Stimulated activated CD4-positive, alpha-beta T cell treated with anti-CD3 and anti-CD28 coated beads, TNF-alpha, amount 100 ng/mL, for 48 hours (primary cell): ENCODE data around the gene CGRRF1.

ENCODE experiments used
- DNase-seq, 3 donors: peaks; one replicate each; pipeline ENCODE4 v3.0.0-alpha.2; 2020; ENCODE audit warnings: low read depth in 3 of 3

Gene CGRRF1

DNA sequence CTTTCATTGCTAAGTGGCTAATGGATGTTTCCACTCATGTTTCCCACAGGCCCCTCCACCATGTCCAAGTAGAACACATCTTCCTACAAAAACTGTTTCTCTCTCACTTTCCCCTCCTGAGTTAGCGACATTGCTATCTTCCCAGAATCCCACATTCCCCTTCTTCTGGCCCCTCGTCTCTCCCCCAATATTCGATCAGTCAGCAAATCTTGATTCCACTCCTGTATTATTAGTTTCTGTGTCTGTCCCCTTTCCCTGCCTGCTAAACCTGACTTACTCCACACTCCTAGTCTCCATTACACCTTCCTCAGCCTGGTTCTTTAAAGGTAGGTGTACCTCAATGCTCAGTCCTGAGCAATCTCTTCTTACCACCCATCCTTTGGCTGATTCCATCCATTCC lies 37.9 kb downstream of the CGRRF1 start:
- no peak for DNase-seq

DNA sequence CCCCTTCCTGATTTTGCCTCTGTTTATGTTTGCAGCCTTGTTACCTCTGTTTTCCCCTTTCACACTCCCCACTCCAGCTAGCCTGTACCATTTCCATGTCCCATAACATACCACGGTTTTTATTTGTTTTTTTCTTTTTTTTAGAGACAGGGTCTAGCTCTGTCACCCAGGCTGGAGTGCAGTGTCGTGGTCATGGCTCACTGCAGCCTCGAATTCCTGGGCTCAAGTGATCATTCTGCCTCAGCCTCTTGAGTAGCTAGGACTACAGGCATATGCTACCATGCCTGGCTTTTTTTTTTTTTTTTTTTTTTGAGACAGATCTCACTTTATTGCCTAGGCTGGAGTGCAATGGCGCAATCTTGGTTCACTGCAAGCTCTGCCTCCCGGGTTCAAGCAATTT lies 38.8 kb downstream of the CGRRF1 start:
- no peak for DNase-seq

DNA sequence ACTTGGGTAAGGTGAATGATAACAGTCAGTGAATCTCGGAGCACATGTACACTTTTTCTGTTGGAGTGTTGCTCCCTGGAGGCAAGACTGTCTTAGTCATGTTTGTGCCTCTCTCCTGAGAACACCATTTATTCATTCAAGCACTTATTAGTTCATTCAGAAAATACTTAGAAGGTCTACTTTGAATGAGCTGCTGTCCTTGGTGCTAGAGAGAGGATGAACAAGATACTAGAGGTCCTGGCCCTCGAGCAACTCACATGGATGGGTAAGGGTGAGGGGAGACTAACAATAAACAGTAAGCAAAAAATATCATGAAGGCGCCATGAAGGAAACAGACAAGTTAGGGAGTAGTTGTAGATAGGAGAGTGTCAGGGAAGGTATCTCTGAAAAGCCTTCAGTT lies 40.2 kb downstream of the CGRRF1 start:
- no peak for DNase-seq

DNA sequence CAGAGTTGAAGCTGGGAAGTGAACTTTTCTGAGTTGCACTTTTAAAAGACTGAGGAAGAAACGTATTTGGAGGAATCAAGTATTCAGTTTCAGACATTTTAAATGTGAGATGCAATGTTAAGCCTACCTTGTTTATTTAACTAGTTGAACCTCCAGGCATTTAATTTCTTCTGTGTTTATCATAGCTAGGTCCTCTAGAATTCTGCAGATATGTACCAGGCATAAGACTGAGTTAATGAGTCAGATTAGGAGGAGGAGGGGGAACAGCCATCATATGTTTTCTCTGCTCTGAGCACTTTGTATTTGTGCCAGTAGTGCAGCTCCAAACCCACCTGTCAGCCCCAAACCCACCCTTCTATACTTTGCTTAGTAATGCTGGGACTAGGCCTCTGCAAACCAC lies 40.8 kb downstream of the CGRRF1 start:
- DNase-seq: no peak

- no peak for DNase-seq
These were observed 44.7 kb downstream of the CGRRF1 start for GRCh38 chr14:54554401-54554800.

DNA sequence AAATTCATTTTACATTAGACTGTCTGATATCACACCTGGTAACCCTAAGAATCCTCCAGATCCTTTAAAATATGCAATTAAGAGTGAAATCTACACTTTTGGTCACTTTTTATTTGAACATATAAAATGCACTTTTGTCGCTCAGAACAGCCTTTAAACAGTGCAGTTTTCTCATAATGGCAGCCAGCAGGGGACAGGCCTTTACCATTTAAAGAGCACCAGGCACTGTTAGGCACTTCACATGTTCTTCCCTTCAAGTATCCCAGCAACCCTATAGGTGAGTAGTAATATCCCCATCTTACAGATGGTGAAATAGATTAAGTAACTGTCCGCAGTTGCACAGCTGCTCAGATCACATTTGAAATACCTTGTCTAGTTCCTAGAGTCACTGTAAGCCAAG lies 45.9 kb downstream of the CGRRF1 start:
- no peak for DNase-seq

GRCh38 chr14:54556535-54556934 lies 46.8 kb downstream of the CGRRF1 start:
- no peak for DNase-seq

- no peak for DNase-seq
These were observed 52.6 kb downstream of the CGRRF1 start for GRCh38 chr14:54562334-54562733.

DNA sequence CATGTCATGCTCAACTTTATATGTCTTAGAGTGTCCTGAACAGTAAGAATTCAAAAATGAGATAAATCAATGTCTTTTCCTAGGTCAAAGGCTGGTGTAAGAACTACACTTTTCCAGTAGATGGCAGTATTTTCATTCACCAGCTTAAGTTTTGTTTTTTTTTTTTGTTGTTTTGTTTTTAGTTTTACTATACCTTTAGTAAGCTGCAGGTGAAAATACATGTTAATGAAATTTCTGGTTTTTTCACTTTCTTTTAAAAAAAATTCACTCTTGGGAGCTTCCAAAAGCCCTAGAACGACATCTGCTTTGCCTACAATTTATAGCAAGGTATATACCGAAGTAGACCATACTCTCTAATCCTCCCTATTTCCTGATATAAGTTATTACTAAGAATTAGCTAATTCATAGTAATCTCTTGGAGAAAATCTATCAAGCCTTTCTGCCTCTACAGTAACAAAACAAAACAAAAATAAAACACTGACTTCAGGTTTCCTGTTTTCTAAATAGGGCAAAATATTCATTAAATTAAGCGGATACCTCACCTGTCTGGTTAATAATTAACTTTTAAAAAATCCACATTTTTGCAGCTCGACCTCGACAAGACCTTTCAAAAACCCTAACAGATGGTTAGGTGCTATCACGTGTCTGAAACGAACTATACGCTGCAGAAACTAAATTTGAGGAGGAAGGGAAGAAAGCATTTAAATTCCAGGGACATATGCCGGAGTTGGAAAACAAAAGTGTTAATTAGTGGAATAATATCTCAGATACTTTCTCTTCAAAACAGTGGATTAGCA lies 54.6 kb downstream of the CGRRF1 start:
- no peak for DNase-seq

DNA sequence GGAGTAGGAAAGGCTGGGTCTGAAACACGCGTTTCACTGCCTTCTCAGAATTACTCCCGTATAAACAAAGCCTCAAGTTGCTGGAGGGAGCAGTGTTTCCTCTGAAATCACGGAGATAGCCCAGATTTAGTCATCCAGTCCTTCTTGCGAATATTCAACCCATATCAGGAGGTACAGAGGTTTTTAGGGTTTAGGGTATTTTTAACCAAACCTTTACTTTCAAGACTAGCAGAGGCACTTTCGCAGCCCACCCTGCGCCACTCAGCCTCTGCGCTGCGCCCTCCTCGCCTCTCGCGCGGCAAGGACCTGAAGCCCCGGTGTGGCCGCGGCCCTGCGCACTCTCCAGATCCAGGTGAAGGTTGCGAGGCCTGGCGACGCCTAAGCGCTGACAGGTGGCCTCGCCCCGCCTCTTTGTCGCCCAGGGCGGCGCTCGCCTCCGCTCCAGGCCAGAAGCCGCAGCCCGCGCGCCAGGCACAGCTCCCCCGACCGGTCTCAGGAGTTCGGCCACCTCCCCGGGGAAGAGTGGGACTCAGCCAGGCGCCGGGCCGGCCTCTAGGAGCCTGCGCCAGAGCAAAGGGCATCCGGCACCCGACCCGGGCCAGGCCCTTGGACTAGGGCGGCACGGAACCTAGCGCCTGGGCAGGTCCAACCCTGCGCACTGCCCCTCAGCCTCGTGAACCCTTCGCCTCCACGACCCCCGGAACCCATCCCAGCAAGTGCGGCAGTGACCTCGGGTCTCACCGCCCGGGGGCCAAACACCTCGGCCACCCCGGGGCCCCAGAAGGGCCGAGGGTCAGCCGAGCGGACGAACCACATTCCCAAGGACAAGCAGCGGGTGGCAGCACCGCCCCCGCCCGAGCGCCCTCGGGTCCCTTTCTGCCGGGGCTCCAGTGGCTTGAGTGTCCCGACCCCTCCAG lies 55.4 kb downstream of the CGRRF1 start:
- DNase-seq: peak in 2 of 3 donors; percentile 27 to 66

GRCh38 chr14:54565785-54566409 lies 56.2 kb downstream of the CGRRF1 start:
- DNase-seq: peak in 2 of 3 donors; percentile 41 to 61

DNA sequence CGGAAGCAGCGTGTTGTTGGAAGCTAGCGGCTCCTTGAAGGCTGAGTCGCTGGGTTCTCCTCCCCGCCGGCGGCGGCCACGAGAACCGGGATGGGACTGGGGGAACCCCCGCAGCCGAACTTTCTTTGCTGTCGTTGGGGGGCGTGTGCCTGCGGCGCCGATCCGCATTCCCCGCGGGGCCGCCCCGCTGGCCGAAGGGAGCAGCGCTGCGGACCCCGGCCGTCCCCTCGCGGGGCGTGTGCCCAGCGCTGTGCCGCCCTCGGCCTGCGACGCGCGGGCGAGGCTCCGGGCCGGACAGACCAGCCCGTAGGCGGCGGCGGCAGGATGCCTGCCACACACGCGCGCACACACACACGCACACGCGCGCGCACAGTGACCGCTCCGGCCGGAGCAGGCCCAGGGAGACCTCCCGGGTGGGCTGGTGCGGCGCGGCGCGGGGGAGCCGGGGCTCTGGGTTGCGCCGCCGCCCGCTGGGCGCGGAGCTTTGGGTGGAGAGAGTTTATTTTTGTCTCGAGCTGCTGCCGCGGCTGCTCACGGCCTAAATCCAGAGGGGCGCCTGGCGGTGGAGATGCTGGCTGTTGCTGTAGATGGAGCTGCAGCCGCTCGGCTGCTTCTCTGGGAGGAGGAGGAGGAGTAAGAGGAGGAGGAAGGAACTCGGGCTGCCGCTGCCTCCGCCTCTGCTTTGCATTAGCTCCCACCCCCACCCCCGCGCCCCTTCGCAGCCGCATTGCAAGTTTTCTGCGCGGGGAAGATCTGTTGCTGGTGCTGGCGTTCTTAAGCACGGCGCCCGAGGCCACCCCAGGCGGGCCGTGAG lies 56.9 kb downstream of the CGRRF1 start, which contains the start of gene SAMD4A:
Gene SAMD4A, plus strand, starts transcription at position 719 of the 814 bp plus-strand sequence. CDS start 789 bp downstream, outside the sequence.
- peak in 1 of 3 donors; percentile 41 for DNase-seq

- DNase-seq: no peak
These were observed 57.5 kb downstream of the CGRRF1 start for GRCh38 chr14:54567224-54567638.

DNA sequence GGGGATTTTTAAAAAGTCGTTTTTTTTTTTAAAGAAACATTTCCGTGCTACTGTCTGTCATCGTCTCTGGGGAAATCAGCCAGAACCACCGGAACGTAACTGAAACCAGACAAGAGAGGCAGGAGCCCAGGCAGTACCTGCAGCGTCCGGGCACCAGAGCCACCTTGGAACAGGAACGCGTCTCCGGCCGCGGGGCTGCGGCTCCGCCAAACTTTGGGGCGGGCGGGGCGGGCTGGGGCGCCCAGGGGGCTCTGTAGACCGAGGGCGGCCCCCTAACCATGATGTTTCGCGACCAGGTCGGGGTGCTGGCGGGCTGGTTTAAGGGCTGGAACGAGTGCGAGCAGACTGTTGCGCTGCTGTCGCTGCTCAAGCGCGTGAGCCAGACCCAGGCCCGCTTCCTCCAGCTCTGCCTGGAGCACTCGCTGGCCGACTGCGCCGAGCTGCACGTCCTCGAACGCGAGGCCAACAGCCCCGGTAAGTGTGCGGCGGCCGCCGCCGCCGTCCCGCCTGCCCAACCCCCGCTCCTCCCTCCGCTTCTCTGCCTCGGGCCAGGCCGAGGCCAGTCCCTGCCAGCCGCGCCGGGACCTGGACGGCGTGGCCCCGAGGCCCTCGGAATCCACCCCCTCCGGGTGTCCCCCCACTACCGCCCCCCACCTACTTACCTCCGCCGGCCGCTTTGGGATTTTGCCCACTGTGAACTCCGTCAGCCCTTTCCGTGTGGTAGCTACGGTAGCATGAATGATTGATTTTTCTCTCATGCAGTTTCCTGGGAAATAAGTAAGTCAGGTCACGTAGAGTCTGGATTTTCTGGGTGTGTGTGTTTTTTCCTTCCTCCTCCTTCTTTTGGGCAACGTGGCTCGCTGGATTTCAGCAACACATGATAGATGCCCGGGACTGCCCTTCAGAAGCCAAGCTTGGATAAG lies 58.2 kb downstream of the CGRRF1 start:
- DNase-seq: peak in 1 of 3 donors; percentile 36

GRCh38 chr14:54568821-54569595 lies 59.3 kb downstream of the CGRRF1 start:
- DNase-seq: no peak

- DNase-seq: no peak
These were observed 60.3 kb downstream of the CGRRF1 start for GRCh38 chr14:54570047-54570446.

DNA sequence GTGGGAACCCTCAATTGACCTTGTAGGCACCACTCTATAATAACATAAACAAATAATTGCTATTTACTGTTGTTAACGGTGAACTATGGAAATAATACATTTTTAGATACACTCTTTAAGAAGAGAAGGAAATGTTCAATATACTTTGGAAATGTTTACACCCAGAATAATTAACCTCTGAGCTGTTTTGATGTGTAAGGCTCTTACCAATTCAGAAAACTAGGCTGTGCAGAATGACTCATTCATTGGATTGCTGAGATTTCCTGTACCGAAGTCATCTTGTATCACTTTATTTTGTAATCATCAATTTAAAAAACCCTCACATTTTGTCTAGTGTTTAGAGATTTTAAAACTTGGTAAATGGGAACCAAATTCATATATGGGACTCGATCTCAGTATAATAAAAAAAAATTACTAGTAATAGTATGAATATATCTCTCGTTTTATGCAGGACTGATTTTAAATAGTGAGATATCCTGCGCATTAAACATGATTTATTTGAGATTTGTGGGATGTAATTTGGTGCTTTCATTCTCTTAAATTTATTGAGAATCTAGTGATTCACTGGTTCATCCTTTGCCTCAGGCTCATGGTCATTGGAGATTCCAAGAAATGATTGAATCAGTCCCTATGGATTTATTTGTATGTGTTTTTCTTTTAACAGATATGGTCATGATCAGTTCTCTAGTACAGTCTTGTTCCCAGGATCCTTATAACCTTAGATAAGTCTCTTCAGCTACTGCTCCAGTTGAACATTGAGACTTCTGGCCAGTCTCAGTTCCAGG lies 61.1 kb downstream of the CGRRF1 start:
- DNase-seq: no peak

DNA sequence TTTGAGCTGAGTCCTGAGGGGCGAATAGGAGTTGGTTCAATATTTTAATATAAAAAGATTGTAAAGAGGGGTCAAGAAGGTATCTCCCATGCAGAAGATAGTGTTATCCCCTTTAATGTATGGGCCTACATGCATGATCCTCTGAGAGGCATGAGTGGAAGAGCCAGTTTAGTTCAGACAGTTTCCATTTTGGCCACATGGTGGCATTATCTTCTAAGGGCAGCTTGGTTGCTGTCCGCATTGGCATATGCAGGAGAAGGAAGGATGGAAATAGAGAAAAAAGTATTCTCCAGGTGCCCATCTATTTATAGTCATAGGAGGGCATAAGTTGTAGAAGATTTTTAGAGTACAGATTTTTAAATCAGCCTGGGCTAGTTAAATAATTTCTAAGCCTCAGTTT lies 62.6 kb downstream of the CGRRF1 start:
- DNase-seq: peak in 1 of 3 donors; percentile 12

DNA sequence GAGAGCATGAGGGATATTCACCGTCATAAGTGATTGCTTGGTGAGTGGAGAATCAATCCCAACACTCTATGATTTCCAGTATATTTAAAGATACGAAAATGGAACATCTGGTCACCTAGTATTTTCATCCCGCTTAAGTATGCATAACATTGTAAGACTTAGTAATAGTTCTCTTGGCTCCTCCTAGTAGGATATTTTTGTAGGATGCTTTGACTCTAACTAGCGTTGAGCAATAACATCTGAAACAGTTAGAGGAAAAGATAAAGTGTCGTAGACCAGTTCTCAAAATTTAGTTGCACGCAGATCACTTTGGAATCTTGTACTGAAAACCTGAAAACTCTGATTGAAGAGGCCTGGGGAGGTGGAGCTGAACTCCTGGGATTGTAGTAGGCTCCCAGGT lies 64.8 kb downstream of the CGRRF1 start:
- no peak for DNase-seq
